HL-60 (cell line): Measurements from ENCODE around the gene MAP3K1.

ENCODE experiments used
- DNase-seq, 2 experiments: peaks; one replicate each; pipeline ENCODE4 v3.0.0-alpha.2; 2010 to 2020; ENCODE audit warnings: low read depth in 1 of 2, low spot score in 1 of 2
- H3K27ac ChIP-seq: fragments of 250-450 bp; sonication (Bioruptor Pico); replicated peaks from 2 replicates; pipeline ENCODE4 v1.5.1; 2020; ENCODE audit warnings: mild to moderate bottlenecking, moderate library complexity
- H3K27me3 ChIP-seq: fragments of 250-450 bp; sonication (Bioruptor Pico); 2 replicates; pipeline ENCODE4 v1.5.1; 2021; ENCODE audit warnings: mild to moderate bottlenecking, moderate library complexity; ENCODE audit not compliant: insufficient read depth, poor library complexity, severe bottlenecking
- H3K4me3 ChIP-seq: replicated peaks from 2 replicates; pipeline ENCODE4 v1.5.1; 2011; ENCODE audit warnings: mild to moderate bottlenecking, control low read depth, low read length; ENCODE audit not compliant: insufficient read depth
- CTCF ChIP-seq: IDR thresholded peaks from one replicate; pipeline ENCODE4 v1.5.1; 2011; ENCODE audit warnings: low read length, control low read depth, inconsistent platforms; ENCODE audit not compliant: insufficient read depth
- GABPA ChIP-seq: IDR thresholded peaks from 2 replicates; pipeline ENCODE4 v1.6.1; 2012; ENCODE audit warnings: low read depth
- POLR2AphosphoS5 ChIP-seq: IDR thresholded peaks from 2 replicates; pipeline ENCODE4 v1.6.1; 2012; ENCODE audit warnings: low read depth
- SPI1 ChIP-seq: IDR thresholded peaks from 2 replicates; pipeline ENCODE4 v1.6.1; 2012; ENCODE audit warnings: low read depth, mild to moderate bottlenecking, borderline replicate concordance
- TF ChIP-seq, protein P1 (sequence below): IDR thresholded peaks from 2 replicates; pipeline ENCODE4 v1.6.1; 2012; ENCODE audit warnings: low read depth; ENCODE audit not compliant: insufficient replicate concordance

The MAP3K1 gene

GRCh38 chr5:56837381-56837780, 22.0 kb downstream of the MAP3K1 start:
- no peak overlapping the region for H3K4me3 ChIP-seq
- TF ChIP-seq CTCF (no peak), GABPA (no peak), SPI1 (no peak), POLR2AphosphoS5 (no peak)
- TF ChIP-seq, protein P1, sequence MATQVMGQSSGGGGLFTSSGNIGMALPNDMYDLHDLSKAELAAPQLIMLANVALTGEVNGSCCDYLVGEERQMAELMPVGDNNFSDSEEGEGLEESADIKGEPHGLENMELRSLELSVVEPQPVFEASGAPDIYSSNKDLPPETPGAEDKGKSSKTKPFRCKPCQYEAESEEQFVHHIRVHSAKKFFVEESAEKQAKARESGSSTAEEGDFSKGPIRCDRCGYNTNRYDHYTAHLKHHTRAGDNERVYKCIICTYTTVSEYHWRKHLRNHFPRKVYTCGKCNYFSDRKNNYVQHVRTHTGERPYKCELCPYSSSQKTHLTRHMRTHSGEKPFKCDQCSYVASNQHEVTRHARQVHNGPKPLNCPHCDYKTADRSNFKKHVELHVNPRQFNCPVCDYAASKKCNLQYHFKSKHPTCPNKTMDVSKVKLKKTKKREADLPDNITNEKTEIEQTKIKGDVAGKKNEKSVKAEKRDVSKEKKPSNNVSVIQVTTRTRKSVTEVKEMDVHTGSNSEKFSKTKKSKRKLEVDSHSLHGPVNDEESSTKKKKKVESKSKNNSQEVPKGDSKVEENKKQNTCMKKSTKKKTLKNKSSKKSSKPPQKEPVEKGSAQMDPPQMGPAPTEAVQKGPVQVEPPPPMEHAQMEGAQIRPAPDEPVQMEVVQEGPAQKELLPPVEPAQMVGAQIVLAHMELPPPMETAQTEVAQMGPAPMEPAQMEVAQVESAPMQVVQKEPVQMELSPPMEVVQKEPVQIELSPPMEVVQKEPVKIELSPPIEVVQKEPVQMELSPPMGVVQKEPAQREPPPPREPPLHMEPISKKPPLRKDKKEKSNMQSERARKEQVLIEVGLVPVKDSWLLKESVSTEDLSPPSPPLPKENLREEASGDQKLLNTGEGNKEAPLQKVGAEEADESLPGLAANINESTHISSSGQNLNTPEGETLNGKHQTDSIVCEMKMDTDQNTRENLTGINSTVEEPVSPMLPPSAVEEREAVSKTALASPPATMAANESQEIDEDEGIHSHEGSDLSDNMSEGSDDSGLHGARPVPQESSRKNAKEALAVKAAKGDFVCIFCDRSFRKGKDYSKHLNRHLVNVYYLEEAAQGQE: no peak
- DNase-seq: no peak
- no peaks in the 10 kb centered on the region for H3K27me3 ChIP-seq
- no peak overlapping the region for H3K27ac ChIP-seq

- Histone ChIP-seq H3K27ac (no peak overlapping the region), H3K27me3 (no peaks in the 10 kb centered on the region), H3K4me3 (no peak overlapping the region)
- no peak for TF ChIP-seq GABPA
- no peak for TF ChIP-seq CTCF
- no peak for TF ChIP-seq SPI1
- TF ChIP-seq POLR2AphosphoS5: no peak
- TF ChIP-seq, protein P1: no peak
- DNase-seq: no peak
Measured at GRCh38 chr5:56837956-56838355, 22.6 kb downstream of the MAP3K1 start.

DNA sequence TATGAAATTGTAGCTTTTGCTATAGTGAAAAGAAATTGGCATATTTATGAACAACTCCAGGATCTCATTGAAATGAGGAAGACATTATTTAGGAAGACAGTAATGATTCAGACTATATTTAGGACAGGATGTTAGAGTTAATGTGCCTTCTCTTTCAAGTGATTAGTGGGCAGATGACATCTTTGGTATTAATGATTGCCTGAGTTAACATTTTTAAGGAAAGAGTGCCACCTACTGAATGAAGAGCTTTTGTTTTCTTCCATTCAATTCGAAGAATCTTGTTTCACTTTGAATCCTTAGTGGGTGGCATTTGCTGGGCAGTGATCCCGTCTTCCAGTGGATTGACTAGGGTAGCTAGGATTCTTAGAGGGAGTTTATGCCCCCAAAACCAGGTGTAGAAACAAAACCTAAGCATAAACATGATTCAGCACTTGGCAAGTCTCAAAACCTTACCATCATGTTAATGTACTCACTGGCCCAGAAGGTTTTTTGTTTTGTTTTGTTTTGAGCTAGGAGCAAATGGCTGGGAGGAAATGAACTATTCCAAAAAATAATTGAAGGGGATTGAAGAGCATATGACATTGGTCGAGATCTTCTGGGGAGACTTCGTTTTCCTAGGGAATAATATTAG, 23.2 kb downstream of the MAP3K1 start:
- no peak for TF ChIP-seq GABPA
- TF ChIP-seq SPI1: no peak
- no peak for TF ChIP-seq CTCF
- no peak for TF ChIP-seq POLR2AphosphoS5
- TF ChIP-seq, protein P1: no peak
- no peak for DNase-seq
- Histone ChIP-seq H3K4me3 (no peak overlapping the region), H3K27ac (no peak overlapping the region), H3K27me3 (no peaks in the 10 kb centered on the region)
